HG03565 (cell line): Measurements from ENCODE around the gene PPFIA4.

Source experiments
- ATAC-seq: cut with Tn5 transposase; IDR thresholded peaks from one replicate; pipeline ENCODE4 v1.9.1; 2021; ENCODE audit warnings: mild to moderate bottlenecking, moderate library complexity; ENCODE audit not compliant: unreplicated experiment

Gene PPFIA4

GRCh38 chr1:203056012-203056411 lies 29.7 kb downstream of the PPFIA4 start:
- ATAC-seq, result no peak

GRCh38 chr1:203056516-203056915 lies 30.2 kb downstream of the PPFIA4 start:
- no peak for ATAC-seq

- ATAC-seq, result no peak
These were observed 31.8 kb downstream of the PPFIA4 start for GRCh38 chr1:203057911-203058675.

- ATAC-seq, result no peak
These were observed 32.3 kb downstream of the PPFIA4 start for GRCh38 chr1:203058676-203058935.

GRCh38 chr1:203059485-203059884 lies 33.2 kb downstream of the PPFIA4 start:
- no peak for ATAC-seq

- no peak for ATAC-seq
These were observed 33.8 kb downstream of the PPFIA4 start for GRCh38 chr1:203060115-203060514.

- ATAC-seq, result no peak
These were observed 37.0 kb downstream of the PPFIA4 start for GRCh38 chr1:203063287-203063686.

GRCh38 chr1:203065191-203065590 lies 38.9 kb downstream of the PPFIA4 start:
- ATAC-seq, result no peak

GRCh38 chr1:203065986-203066385 lies 39.7 kb downstream of the PPFIA4 start:
- ATAC-seq, result no peak

- ATAC-seq, result no peak
These were observed 40.7 kb downstream of the PPFIA4 start for GRCh38 chr1:203066965-203067364.

GRCh38 chr1:203069030-203069747 lies 42.9 kb downstream of the PPFIA4 start:
- ATAC-seq, result no peak

GRCh38 chr1:203072002-203072602 lies 45.8 kb downstream of the PPFIA4 start:
- no peak for ATAC-seq

GRCh38 chr1:203072911-203073310 lies 46.6 kb downstream of the PPFIA4 start:
- no peak for ATAC-seq

- ATAC-seq, result no peak
These were observed 47.2 kb downstream of the PPFIA4 start for GRCh38 chr1:203073469-203073868.

- ATAC-seq, result no peak
These were observed 48.3 kb downstream of the PPFIA4 start for GRCh38 chr1:203074610-203075009.

GRCh38 chr1:203075236-203076030 lies 49.1 kb downstream of the PPFIA4 start:
- ATAC-seq, result no peak

GRCh38 chr1:203076031-203076511 lies 49.8 kb downstream of the PPFIA4 start:
- ATAC-seq, result no peak

- no peak for ATAC-seq
These were observed 51.1 kb downstream of the PPFIA4 start for GRCh38 chr1:203077367-203077766.

GRCh38 chr1:203077956-203078355 lies 51.7 kb downstream of the PPFIA4 start:
- no peak for ATAC-seq

GRCh38 chr1:203078478-203078877 lies 52.2 kb downstream of the PPFIA4 start:
- no peak for ATAC-seq

- ATAC-seq, result no peak
These were observed 54.2 kb downstream of the PPFIA4 start for GRCh38 chr1:203080456-203080855.
